GM10266 (cell line): ENCODE data around the gene SYT1.

Source experiments
- DNase-seq: peaks from one replicate; pipeline ENCODE4 v3.0.0; 2012; ENCODE audit errors: extremely low spot score
- TF ChIP-seq, protein P1 (sequence below): IDR thresholded peaks from 2 replicates; pipeline ENCODE4 v1.5.1; 2012; ENCODE audit warnings: mild to moderate bottlenecking, low read depth; ENCODE audit not compliant: control insufficient read depth, insufficient read depth; ENCODE audit errors: missing control alignments

The SYT1 gene

DNA sequence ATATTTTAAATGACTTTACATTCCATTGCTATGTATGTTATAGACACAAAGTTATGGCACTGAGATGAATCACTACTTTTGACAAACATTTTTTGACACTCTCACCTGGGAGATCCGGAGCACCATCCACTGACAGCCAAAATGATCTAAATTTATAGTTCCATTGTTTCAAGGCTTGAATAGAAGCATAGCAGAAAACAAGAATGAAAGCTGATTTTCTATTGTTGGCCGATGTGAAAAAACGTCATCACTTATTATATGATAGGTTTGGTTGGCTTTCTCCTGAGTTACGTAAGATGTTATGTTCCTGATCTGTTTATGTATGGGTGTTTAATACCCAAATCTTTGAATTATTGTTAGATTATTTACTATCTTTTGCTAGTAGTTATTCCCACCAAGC, 520.0 kb downstream of the SYT1 start:
- DNase-seq, result no peak
- TF ChIP-seq, protein P1, sequence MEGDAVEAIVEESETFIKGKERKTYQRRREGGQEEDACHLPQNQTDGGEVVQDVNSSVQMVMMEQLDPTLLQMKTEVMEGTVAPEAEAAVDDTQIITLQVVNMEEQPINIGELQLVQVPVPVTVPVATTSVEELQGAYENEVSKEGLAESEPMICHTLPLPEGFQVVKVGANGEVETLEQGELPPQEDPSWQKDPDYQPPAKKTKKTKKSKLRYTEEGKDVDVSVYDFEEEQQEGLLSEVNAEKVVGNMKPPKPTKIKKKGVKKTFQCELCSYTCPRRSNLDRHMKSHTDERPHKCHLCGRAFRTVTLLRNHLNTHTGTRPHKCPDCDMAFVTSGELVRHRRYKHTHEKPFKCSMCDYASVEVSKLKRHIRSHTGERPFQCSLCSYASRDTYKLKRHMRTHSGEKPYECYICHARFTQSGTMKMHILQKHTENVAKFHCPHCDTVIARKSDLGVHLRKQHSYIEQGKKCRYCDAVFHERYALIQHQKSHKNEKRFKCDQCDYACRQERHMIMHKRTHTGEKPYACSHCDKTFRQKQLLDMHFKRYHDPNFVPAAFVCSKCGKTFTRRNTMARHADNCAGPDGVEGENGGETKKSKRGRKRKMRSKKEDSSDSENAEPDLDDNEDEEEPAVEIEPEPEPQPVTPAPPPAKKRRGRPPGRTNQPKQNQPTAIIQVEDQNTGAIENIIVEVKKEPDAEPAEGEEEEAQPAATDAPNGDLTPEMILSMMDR, result no peak

DNA sequence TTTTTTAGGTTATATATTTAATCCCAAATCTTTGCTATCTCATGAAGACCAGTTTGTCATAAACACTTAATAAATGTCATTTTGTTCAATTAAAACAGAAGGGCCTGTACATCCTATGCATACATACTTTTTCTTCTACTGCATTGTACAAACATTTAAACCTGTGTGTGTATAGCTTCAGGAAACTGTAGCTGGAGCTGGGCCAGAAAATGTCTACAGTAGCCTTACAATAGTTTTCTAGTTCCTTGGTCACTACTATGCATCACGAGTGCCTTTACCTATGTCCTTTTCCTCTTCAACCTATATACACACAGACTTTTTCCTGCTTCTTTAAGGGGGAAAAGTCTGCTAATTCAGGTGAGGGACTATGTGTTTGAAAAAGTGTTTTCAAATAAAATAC, 523.4 kb downstream of the SYT1 start:
- TF ChIP-seq, protein P1, result no peak
- DNase-seq, result no peak

DNA sequence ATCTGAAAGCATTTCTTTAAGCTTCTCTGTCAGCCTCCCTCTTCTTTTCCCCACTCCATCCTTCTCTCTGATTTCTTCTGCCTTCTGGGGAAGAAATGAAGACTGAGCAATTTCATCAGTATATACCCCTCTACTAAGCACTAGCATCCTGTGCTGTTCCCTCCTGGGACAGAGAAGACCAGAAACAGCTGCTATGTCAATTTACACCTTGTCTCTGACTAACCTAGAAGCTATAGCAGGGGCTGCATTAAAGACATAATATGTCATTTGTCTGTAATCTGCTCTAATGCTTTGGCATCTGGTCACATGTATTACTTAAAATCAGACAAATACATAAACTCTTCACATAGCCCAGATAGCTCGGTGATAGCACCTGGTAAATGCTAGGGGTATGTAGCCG, 529.3 kb downstream of the SYT1 start:
- TF ChIP-seq, protein P1, result no peak
- DNase-seq, result no peak

DNA sequence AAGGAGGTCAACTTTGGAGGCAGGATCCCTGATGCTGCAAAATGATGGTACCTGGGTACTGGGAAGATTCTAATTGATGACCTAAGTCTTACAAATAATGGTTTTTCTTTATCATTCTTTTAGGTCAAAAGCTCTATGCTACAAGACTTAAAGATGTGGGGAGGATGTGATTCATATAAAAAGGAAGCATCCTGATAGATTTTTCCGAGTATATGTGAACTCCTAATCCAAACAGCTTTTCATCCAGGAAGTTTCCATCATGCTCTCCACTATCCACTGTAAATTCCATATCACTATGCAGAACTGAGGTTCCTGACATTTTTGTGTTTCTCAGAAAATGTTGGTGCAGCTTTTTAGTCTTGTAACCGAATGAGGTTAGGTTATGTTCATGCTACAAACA, 533.0 kb downstream of the SYT1 start:
- TF ChIP-seq, protein P1, result no peak
- no peak for DNase-seq

DNA sequence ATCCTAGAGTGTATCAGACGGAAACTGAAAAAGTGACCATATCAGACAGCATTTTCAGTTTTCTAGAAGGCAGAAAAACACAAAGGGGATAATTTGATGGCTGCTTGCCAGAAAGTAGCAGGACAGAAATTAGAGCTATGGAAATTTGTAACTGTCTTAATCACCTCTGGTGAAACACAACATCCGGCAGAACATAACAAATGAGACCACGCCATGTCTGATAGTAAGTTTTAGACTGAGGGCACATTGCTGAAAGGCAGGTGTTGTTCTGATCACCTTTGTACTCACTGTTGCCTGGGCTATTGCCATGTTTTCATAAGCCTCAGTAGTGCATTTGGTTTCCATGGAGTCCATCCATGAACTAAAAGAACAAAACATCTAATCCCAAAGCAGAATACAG, 535.9 kb downstream of the SYT1 start:
- DNase-seq, result no peak
- TF ChIP-seq, protein P1, result no peak

DNA sequence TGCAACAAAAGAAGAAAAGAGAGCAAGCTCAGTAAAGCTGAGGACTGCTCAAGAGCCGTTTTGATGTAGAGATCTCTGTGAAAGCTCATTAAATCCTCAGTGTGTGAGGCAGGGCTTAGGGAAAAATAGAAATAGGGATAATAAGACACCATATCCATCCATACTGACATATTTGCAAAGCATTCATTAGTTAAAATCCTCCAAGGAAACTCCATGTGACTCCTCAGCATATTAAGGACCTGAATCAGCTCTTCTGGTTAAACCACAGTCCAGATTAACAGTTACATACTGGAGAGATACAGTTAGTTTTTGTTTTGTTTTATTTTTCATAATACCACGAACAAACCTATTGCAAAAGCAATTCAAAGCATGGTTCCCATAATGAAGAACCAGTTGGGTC, 538.0 kb downstream of the SYT1 start:
- no peak for DNase-seq
- TF ChIP-seq, protein P1, result no peak

DNA sequence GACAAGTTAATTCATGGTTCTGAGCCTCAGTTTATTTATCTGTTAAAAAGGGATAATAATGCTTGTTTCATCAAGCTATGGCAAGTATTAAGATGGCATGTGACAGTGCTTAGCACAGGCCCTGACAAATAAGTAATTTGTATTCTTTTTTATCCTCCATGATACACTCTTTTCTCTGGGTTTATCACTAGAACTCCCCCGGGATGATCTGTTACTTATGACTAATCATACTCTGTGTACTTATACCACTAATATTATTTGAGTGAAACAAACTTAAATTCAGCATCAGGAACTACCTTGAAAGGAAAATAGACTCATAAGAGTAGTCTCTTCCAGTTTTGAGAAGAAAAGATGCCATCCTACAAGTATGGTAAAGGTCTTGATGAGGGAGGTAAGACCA, 542.4 kb downstream of the SYT1 start:
- TF ChIP-seq, protein P1, result no peak
- no peak for DNase-seq
